GM21576 (cell line): ENCODE data around the gene FALEC.

Experiments
- ATAC-seq: cut with Tn5 transposase; IDR thresholded peaks from one replicate; pipeline ENCODE4 v1.9.1; 2021; ENCODE audit warnings: mild to moderate bottlenecking, moderate library complexity; ENCODE audit not compliant: unreplicated experiment

Gene FALEC

DNA sequence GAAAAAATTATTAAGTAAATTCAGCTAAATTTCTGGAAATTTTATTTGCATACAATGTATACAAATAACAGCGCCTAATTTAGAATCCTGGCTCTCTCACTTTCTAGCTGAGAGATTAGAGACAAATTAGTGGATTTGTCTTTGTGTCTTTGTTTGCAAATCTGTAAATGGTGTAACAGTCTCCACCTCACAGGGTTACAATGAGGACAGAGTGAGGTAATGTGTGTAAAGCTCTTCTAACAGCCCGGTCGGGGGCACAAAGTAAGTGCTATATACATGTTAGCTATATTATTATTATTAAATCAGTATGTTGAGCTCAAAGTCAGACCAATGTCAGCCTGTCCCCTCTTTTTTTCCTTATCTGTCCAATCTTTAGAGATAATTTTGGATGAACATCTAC, 28.7 kb downstream of the FALEC start:
- ATAC-seq, result no peak

GRCh38 chr1:150545486-150546032, 30.0 kb downstream of the FALEC start:
- ATAC-seq, result no peak

DNA sequence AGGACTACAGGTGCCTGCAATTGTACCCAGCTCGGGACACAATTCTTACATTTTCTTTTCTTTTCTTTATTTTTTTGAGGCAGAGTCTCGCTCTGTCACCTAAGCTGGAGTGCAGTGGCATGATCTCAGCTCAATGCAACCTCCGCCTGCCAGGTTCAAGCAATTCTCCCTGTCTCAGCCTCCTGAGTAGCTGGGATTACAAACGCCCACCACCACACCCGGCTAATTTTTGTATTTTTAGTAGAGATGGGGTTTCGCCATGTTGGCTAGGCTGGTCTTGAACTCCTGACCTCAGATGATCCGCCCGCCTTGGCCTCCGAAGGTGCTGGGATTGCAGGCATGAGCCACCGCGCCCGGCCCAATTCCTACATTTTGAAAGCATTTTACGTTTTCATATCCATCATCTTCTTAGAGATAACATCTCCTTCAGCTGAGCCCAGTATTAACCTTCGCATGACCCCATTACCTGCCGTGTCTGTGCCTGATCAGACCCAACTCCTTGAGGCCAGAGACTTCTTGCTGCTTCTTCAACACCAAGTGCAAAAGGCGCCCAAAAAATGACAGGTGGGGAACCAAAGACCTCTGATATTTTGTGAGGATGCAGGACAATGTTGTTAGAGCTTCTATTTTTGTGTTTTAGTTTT, 30.9 kb downstream of the FALEC start:
- no peak for ATAC-seq

DNA sequence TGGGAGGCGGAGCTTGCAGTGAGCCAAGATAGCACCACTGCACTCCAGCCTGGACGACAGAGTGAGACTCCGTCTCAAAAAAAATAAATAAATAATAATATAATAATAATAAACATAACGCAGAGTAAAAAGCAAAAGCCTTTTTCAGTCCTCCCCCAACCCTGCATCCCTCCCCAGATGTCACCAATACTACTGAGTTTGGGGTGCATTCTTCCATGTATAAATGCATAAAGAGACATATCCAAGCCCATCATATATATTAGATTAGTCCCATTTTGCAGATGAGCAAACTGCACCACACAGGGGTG, 32.7 kb downstream of the FALEC start:
- no peak for ATAC-seq

- no peak for ATAC-seq
These were observed 33.3 kb downstream of the FALEC start, which contains the start of gene ADAMTSL4 for GRCh38 chr1:150548632-150549495. Gene ADAMTSL4 (plus strand): TSS chr1:150549408. CDS start chr1:150552289, 2,881 bp downstream.

DNA sequence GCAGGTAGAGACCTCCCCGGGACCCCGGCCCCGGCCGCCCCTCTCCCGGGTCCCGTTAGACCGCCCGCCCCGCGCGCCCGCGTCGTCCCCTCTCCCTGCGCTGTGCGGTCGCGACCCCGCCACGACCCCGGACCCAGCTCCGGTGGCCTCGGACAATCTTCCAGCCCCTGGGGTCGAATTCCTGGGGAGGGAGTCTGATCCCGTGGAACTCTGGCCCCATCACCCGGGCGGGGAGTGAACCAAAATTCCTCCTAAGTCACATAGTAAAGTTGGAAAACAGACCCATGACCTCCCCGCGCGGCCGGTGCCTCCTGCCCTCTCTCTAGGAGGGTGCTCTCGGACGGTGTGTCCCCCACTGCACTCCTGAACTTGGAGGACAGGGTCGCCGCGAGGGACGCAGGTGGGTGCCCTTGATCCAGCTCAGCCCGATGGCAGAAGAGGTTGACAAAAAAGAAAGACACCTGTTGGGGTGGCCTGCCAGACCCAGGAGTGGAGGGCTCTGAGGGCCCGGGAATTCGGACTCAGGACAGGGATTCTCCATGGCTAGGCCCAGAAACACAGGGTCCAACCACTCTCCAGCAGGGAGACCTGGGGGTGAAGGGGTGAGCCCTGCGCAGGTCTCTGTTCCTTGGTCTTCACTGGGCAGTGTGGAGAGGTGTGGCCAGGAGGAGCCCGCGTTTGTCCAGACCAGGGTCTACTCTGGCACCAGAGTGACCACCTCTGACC, 34.1 kb downstream of the FALEC start:
- no peak for ATAC-seq

- ATAC-seq, result no peak
These were observed 34.9 kb downstream of the FALEC start for GRCh38 chr1:150550222-150551050.

DNA sequence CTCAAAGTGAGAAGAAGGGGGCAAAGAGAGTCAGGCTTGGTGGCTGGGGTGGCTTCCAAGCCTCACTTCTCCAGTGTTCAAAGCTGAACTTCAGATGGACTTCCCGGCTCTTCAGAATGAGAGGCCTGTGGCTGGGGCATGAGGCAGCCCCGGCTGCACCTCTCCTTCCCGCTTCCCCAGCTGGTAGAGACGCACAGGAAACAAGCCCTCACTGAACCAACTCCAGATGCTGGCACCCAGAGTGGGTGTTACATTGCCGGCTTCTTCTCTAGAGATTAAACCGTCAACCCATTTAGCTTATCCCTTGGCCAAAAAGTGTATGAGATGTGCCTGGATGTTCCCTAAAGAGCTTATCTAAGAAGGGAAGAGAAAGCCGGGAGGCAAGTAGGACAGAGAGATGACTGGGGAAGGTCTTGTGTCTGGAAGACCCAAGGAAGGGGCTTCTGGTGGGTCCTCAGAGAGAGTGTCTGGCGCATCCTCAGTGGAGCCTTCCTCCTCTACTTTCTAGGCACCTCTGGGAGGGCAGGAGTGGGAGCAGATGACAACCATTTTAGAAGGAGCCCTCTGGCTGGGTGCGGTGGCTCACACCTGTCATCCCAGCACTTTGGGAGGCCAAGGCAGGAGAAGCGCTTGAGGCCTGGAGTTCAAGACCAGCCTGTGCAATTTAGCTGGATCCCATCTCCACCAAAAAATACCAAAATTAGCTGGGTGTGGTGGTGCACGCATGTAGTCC, 35.7 kb downstream of the FALEC start:
- ATAC-seq, result no peak

- ATAC-seq, result no peak
These were observed 36.2 kb downstream of the FALEC start for GRCh38 chr1:150551784-150552127.

- ATAC-seq, result no peak
These were observed 36.8 kb downstream of the FALEC start for GRCh38 chr1:150552128-150552910.

DNA sequence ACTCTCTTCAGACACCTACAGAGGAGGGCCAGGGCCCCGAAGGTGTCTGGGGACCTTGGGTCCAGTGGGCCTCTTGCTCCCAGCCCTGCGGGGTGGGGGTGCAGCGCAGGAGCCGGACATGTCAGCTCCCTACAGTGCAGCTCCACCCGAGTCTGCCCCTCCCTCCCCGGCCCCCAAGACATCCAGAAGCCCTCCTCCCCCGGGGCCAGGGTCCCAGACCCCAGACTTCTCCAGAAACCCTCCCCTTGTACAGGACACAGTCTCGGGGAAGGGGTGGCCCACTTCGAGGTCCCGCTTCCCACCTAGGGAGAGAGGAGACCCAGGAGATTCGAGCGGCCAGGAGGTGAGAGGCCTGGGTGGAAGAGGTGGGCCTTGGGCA, 37.3 kb downstream of the FALEC start:
- no peak for ATAC-seq

GRCh38 chr1:150553392-150554085, 38.0 kb downstream of the FALEC start:
- no peak for ATAC-seq

GRCh38 chr1:150554086-150554452, 38.5 kb downstream of the FALEC start:
- no peak for ATAC-seq

DNA sequence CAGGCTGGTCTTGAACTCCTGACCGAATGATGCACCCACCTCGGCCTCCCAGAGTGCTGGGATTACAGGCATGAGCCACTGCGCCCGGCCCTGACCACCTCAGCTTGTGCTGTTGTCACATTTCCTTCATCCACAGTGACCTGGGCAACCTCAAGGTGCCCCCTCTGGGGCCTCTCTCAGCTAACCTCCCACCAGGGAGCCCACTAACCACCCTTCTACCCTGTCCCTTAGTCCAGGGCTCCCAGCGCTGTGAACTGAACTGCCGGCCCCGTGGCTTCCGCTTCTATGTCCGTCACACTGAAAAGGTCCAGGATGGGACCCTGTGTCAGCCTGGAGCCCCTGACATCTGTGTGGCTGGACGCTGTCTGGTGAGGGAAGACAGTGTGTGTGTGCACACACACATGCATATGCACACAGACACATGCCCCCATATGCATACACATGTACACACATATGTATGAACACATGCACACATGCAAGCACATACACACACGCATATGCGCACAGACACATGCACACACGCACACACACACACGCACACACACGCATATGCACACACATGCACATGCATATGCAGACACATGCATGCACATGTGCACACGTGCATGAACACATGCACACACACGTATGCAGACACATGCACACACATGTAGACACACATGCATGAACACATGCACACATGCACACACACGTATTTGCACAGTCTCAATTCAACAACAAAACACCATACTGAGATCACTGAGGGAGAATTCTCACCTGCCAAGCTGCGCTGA, 39.8 kb downstream of the FALEC start:
- ATAC-seq, result no peak

GRCh38 chr1:150555971-150556865, 40.7 kb downstream of the FALEC start:
- no peak for ATAC-seq

- ATAC-seq, result no peak
These were observed 41.6 kb downstream of the FALEC start for GRCh38 chr1:150557065-150557600.

GRCh38 chr1:150557813-150558212, 42.3 kb downstream of the FALEC start:
- no peak for ATAC-seq
